HTERT RPE-1 (cell line): ENCODE data around the gene TMA16.

ENCODE experiments used
- in situ Hi-C: fragments of 300-500 bp; cut with MboI; formaldehyde crosslinking; loops from 4 replicates; pipeline ENCODE4 v1.14.3; 2020; ENCODE audit warnings: low sequenced_read_pairs

The TMA16 gene

GRCh38 chr4:163558539-163559044, 64.1 kb downstream of the TMA16 start:
- in situ Hi-C loops = no loop called here

DNA sequence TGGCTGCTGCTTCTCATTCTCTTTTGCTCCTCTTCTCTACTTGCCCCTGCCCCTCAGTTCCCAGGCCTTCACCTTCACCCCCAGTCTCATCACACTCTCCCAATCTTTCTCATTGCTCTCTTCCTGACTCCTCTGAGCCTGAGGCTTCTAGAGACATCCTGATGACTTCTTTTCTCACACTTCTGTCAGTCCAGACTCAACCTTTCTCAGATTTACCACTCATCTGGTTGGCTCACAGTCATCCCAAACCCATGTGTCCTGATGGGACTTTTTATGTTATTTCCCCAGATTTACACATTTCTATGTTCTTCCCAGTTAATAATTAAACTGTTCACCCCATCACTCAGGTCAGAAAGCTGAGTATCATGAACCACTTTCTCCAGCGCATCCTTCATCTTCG, 68.0 kb downstream of the TMA16 start:
- in situ Hi-C loops = no loop called here

GRCh38 chr4:163563592-163563991, 69.1 kb downstream of the TMA16 start:
- in situ Hi-C loops = no loop called here

DNA sequence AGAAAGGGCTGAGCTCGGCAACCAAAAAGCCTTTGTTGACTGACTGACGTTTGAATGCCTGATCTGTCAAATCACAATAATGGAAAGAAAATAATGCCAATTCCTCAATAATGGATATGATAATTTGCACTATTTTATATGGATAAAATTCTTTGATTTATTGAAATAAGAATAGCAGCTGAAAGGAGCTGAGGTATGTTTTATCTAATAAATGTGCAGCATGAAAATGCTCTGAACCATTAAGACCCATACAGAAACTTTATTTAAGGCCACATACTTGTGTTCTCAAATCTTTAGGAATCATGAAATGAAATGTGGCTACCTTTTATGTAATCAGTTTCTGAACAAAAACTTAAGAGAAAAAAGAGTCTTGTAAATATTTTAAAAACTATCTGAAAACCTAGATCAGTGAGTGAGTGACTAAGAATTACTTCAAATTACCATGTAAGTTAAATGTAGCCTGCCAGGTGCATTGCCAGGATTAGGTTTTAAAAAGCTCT, 69.8 kb downstream of the TMA16 start:
- in situ Hi-C loops = no loop called here

DNA sequence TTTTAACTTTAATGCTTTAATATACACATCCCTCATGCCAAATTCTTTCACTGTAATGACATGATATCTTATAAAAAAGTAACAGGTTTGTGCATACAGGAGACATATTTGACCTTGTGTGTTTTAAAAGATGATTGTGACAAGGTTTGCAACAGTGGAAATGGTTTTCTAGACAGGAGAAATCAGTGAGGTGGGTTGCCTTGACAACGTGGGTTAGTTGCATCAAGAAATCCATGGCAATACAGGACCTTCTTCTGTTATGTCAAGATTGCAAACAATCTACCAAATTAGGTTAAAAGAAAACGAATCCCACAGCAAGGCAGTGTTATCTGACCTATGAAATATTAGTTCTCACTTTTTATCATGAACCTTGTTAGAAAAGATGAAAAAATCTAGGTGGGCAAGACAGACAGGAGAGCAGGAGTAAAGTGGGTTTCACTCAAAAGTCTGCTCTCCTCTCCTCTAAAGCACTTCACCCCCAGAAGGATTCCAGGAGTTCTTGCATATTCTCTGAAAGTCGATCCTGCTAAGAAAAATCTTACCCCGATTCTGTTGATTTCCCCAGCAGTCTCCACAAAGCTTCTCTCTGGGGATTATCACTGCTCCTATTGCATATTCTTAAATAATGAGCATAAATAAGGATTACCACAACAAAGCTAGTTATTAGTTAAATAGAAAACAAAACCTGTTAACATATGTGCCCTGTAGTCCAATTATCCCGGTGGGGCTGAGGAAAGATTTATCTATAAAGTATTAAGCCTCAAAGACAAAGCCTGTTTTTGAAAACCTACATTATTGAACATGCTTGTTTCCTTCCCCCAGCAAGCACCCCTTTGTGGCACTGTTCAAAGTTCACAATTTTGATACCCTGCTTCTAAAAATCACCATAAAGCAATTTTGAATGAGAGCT, 71.0 kb downstream of the TMA16 start:
- in situ Hi-C loops = no loop called here

- in situ Hi-C loops = no loop called here
These were observed 71.8 kb downstream of the TMA16 start for GRCh38 chr4:163566257-163566796.

GRCh38 chr4:163568843-163569242, 74.4 kb downstream of the TMA16 start:
- in situ Hi-C loops = no loop called here
